SK-N-SH (cell line): ENCODE measurements around the gene RNF151.

Experiments used
- EP300 ChIP-seq, 2 experiments: IDR thresholded peaks; 2 replicates each; pipeline versions ENCODE4 v1.4.0 to v1.6.1; 2012; ENCODE audit warnings: borderline replicate concordance in 1 of 2, low read depth in 1 of 2, low read length in 1 of 2
- EZH2phosphoT487 ChIP-seq: fragments of 200-600 bp; sonication (generic); IDR thresholded peaks from 2 replicates; pipeline ENCODE4 v1.6.1; 2017; ENCODE audit warnings: low read depth, mixed run types, mild to moderate bottlenecking, antibody characterized with exemption, moderate library complexity, borderline replicate concordance
- FOSL2 ChIP-seq: IDR thresholded peaks from 2 replicates; pipeline ENCODE4 v1.4.0; 2012; ENCODE audit warnings: low read depth, mild to moderate bottlenecking, moderate library complexity, borderline replicate concordance
- POLR2AphosphoS5 ChIP-seq: IDR thresholded peaks from 2 replicates; pipeline ENCODE4 v1.6.1; 2012; ENCODE audit warnings: low read depth, low read length
- RCOR1 ChIP-seq: fragments of 150-350 bp; IDR thresholded peaks from 2 replicates; pipeline ENCODE4 v1.6.1; 2017; ENCODE audit warnings: antibody characterized with exemption, low read length
- SMC3 ChIP-seq: IDR thresholded peaks from 2 replicates; pipeline ENCODE4 v1.6.1; 2012; ENCODE audit warnings: low read depth, low read length, improper control_type of control experiment
- TAF1 ChIP-seq: IDR thresholded peaks from 2 replicates; pipeline ENCODE4 v1.6.1; 2012; ENCODE audit warnings: low read depth, mild to moderate bottlenecking, low read length, moderate library complexity, borderline replicate concordance
- TCF12 ChIP-seq: IDR thresholded peaks from 2 replicates; pipeline ENCODE4 v1.4.0; 2012
- TEAD4 ChIP-seq: IDR thresholded peaks from 2 replicates; pipeline ENCODE4 v1.4.0; 2012; ENCODE audit warnings: mild to moderate bottlenecking, borderline replicate concordance; ENCODE audit not compliant: insufficient read depth
- TF ChIP-seq, protein P1 (sequence below): IDR thresholded peaks from 2 replicates; pipeline ENCODE4 v1.6.1; 2012; ENCODE audit warnings: mild to moderate bottlenecking, low read depth, low read length, moderate library complexity
- TF ChIP-seq, protein P2 (sequence below): fragments of 200-600 bp; sonication (generic); IDR thresholded peaks from 2 replicates; pipeline ENCODE4 v1.6.1; 2017; ENCODE audit warnings: antibody characterized with exemption, mild to moderate bottlenecking, moderate library complexity
- TF ChIP-seq, protein P3 (sequence below): fragments of 150-350 bp; IDR thresholded peaks from 2 replicates; pipeline ENCODE4 v1.6.1; 2016; ENCODE audit warnings: mild to moderate bottlenecking, low read depth, low read length

DNA sequence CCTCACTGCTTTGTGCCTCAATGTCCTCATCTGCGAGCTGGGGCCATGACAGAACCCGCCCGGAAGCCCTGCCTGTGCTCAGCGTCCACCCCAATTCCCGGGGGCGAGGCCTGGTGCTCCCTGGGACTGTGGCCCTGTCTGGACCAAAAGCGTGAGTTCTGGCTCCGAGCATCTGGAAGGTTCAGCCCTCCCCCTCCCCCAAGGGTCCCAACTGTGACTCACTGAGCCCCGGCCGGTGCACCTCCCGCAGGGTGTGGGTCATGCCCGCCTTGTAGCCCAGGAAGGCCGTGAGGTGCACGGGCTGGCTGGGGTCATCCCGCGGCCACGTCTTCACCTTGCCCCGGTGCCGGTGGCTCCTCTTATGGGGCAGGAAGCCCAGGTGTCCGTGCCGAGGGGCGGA lies 12.9 kb upstream of the RNF151 start:
- TF ChIP-seq, protein P1, sequence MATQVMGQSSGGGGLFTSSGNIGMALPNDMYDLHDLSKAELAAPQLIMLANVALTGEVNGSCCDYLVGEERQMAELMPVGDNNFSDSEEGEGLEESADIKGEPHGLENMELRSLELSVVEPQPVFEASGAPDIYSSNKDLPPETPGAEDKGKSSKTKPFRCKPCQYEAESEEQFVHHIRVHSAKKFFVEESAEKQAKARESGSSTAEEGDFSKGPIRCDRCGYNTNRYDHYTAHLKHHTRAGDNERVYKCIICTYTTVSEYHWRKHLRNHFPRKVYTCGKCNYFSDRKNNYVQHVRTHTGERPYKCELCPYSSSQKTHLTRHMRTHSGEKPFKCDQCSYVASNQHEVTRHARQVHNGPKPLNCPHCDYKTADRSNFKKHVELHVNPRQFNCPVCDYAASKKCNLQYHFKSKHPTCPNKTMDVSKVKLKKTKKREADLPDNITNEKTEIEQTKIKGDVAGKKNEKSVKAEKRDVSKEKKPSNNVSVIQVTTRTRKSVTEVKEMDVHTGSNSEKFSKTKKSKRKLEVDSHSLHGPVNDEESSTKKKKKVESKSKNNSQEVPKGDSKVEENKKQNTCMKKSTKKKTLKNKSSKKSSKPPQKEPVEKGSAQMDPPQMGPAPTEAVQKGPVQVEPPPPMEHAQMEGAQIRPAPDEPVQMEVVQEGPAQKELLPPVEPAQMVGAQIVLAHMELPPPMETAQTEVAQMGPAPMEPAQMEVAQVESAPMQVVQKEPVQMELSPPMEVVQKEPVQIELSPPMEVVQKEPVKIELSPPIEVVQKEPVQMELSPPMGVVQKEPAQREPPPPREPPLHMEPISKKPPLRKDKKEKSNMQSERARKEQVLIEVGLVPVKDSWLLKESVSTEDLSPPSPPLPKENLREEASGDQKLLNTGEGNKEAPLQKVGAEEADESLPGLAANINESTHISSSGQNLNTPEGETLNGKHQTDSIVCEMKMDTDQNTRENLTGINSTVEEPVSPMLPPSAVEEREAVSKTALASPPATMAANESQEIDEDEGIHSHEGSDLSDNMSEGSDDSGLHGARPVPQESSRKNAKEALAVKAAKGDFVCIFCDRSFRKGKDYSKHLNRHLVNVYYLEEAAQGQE: no peak
- TF ChIP-seq EZH2phosphoT487: no peak
- TF ChIP-seq EP300 (IDR thresholded peaks at IDR 0.05; ENCODE audit: borderline replicate concordance in 1 of 2, low read depth in 1 of 2, low read length in 1 of 2): no peak
- TF ChIP-seq, protein P2, sequence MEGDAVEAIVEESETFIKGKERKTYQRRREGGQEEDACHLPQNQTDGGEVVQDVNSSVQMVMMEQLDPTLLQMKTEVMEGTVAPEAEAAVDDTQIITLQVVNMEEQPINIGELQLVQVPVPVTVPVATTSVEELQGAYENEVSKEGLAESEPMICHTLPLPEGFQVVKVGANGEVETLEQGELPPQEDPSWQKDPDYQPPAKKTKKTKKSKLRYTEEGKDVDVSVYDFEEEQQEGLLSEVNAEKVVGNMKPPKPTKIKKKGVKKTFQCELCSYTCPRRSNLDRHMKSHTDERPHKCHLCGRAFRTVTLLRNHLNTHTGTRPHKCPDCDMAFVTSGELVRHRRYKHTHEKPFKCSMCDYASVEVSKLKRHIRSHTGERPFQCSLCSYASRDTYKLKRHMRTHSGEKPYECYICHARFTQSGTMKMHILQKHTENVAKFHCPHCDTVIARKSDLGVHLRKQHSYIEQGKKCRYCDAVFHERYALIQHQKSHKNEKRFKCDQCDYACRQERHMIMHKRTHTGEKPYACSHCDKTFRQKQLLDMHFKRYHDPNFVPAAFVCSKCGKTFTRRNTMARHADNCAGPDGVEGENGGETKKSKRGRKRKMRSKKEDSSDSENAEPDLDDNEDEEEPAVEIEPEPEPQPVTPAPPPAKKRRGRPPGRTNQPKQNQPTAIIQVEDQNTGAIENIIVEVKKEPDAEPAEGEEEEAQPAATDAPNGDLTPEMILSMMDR: no peak
- TF ChIP-seq, protein P3, sequence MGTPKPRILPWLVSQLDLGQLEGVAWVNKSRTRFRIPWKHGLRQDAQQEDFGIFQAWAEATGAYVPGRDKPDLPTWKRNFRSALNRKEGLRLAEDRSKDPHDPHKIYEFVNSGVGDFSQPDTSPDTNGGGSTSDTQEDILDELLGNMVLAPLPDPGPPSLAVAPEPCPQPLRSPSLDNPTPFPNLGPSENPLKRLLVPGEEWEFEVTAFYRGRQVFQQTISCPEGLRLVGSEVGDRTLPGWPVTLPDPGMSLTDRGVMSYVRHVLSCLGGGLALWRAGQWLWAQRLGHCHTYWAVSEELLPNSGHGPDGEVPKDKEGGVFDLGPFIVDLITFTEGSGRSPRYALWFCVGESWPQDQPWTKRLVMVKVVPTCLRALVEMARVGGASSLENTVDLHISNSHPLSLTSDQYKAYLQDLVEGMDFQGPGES: no peak
- no peak for TF ChIP-seq SMC3
- no peak for TF ChIP-seq POLR2AphosphoS5
- no peak for TF ChIP-seq TAF1
- TF ChIP-seq RCOR1: no peak
- no peak for TF ChIP-seq TEAD4
- no peak for TF ChIP-seq TCF12
- TF ChIP-seq FOSL2: no peak
